Tibial nerve (tissue), 4 donors: ENCODE measurements around the gene LCN2. TPM values are rescaled to one million over a fixed set of nuclear protein-coding genes. Genes with fewer than 3 reads are reported as not detected.
"Not testable (repeated sequence)": the region's sequence is repeated elsewhere in the genome, so short reads cannot be mapped to it uniquely, and the experiment has no call there.

Experiments
- DNase-seq, 2 donors: peaks; one replicate each; pipeline ENCODE4 v3.0.0-alpha.2; 2019; ENCODE audit warnings: low spot score in 2 of 2
- H3K27ac ChIP-seq, 4 donors: fragments of 200-600 bp; sonication (generic) in 3 of 4; one replicate each; pipeline ENCODE4 v1.5.1; 2017 to 2019; ENCODE audit warnings: mild to moderate bottlenecking in 1 of 4
- H3K27me3 ChIP-seq, 2 donors: fragments of 200-600 bp; sonication (generic) in 1 of 2; one replicate each; pipeline versions ENCODE4 v1.5.1 to v1.6.0; 2017 to 2019
- H3K36me3 ChIP-seq, 3 donors: fragments of 200-600 bp; sonication (generic); one replicate each; pipeline ENCODE4 v1.5.1; 2018 to 2019
- H3K4me1 ChIP-seq, 4 donors: fragments of 200-600 bp; sonication (generic) in 3 of 4; one replicate each; pipeline ENCODE4 v1.5.1; 2017 to 2019
- H3K4me3 ChIP-seq, 4 donors: fragments of 200-600 bp; sonication (generic) in 3 of 4; one replicate each; pipeline ENCODE4 v1.5.1; 2017 to 2019; ENCODE audit warnings: mild to moderate bottlenecking in 1 of 4, moderate library complexity in 1 of 4
- H3K9me3 ChIP-seq, 4 donors: fragments of 200-600 bp; sonication (generic) in 3 of 4; one replicate each; pipeline ENCODE4 v1.5.1; 2017 to 2019
- CTCF ChIP-seq, 5 experiments: fragments of 200-600 bp in 3 of 5; fragments of 450-650 bp in 2 of 5; sonication (generic) in 3 of 5; IDR thresholded peaks; one replicate each; pipeline ENCODE4 v1.5.1; 2016 to 2019; ENCODE audit warnings: antibody characterized with exemption in 5 of 5, mild to moderate bottlenecking in 3 of 5, moderate library complexity in 2 of 5
- EP300 ChIP-seq, 2 donors: sonication (generic); formaldehyde crosslinking; IDR thresholded peaks; one replicate each; pipeline ENCODE4 v1.6.1; 2017; ENCODE audit warnings: antibody characterized with exemption in 2 of 2, mild to moderate bottlenecking in 1 of 2
- POLR2A ChIP-seq, 2 donors: fragments of 450-650 bp; IDR thresholded peaks; one replicate each; pipeline ENCODE4 v1.6.1; 2017; ENCODE audit warnings: antibody characterized with exemption in 2 of 2, mild to moderate bottlenecking in 2 of 2, moderate library complexity in 2 of 2
- WGBS, 2 donors: methylation state at CpG; one replicate each; pipeline ENCODE4 v1.1.5; 2018; 5-methylcytosine and 5-hydroxymethylcytosine counted together
- total RNA-seq, 4 donors: library from RNA; depleted of rRNA; stranded (reverse); fragments of >200 nt; gene quantifications; one replicate each; pipeline ENCODE4 v1.1.0, GENCODE V29; 2016

The LCN2 gene
- total RNA-seq, 4 donors from 2014 or later: not detected

- H3K27me3 ChIP-seq, H3K27ac ChIP-seq, H3K4me3 ChIP-seq, H3K9me3 ChIP-seq, H3K36me3 ChIP-seq: not testable (repeated sequence)
- H3K4me1 ChIP-seq: peaks cover 0 to 30% (median 25%) of the 10 kb centered on the region in 4 donors
- DNase-seq: peak in 1 of 2 donors; percentile 55
- WGBS, 2 donors: 25 to 36% methylated on average over 10 to 11 of the region's 12 CpGs
- peak in 3 of 5 experiments; percentile 30 to 48 (median 39) for TF ChIP-seq CTCF (IDR thresholded peaks at IDR 0.05)
These were observed 19.2 kb upstream of the LCN2 start for GRCh38 chr9:128129976-128130590.

GRCh38 chr9:128130651-128131050 is 18.6 kb upstream of the LCN2 start:
- H3K36me3 ChIP-seq, H3K4me3 ChIP-seq, H3K27ac ChIP-seq, DNase-seq, H3K9me3 ChIP-seq, H3K27me3 ChIP-seq: not testable (repeated sequence)
- 65 to 69% methylated on average over 7 of the region's 7 CpGs for WGBS, 2 donors
- peaks cover 0 to 25% (median 22%) of the 10 kb centered on the region in 4 donors for H3K4me1 ChIP-seq

- not testable (repeated sequence) for DNase-seq, H3K4me3 ChIP-seq, H3K27ac ChIP-seq, H3K36me3 ChIP-seq, H3K27me3 ChIP-seq, H3K9me3 ChIP-seq
- H3K4me1 ChIP-seq: peaks cover 0 to 18% (median 15%) of the 10 kb centered on the region in 4 donors
- 87 to 92% methylated on average over 8 of the region's 8 CpGs for WGBS, 2 donors
These were observed 17.9 kb upstream of the LCN2 start for GRCh38 chr9:128131346-128131745.

GRCh38 chr9:128132139-128132538 is 17.1 kb upstream of the LCN2 start:
- H3K36me3 ChIP-seq, H3K9me3 ChIP-seq, H3K27ac ChIP-seq, H3K4me3 ChIP-seq, DNase-seq, H3K27me3 ChIP-seq: not testable (repeated sequence)
- peaks cover 0 to 12% (median 8%) of the 10 kb centered on the region in 4 donors for H3K4me1 ChIP-seq
- WGBS, 2 donors: 18 to 20% methylated on average over 8 of the region's 8 CpGs

GRCh38 chr9:128135561-128135960 is 13.7 kb upstream of the LCN2 start:
- not testable (repeated sequence) for H3K27me3 ChIP-seq, H3K4me3 ChIP-seq, H3K36me3 ChIP-seq, H3K27ac ChIP-seq, DNase-seq, H3K9me3 ChIP-seq, H3K4me1 ChIP-seq
- 72 to 78% methylated on average over 8 of the region's 8 CpGs for WGBS, 2 donors

- DNase-seq: no peak
- Histone ChIP-seq H3K9me3 (peaks cover 0 to 7% (median 0%) of the 10 kb centered on the region in 4 donors), H3K27me3 (no peaks in the 10 kb centered on the region), H3K27ac (no peak overlapping the region), H3K36me3 (no peaks in the 10 kb centered on the region), H3K4me3 (no peak overlapping the region), H3K4me1 (no peaks in the 10 kb centered on the region)
- 87 to 88% methylated on average over 17 to 18 of the region's 18 CpGs for WGBS, 2 donors
- no peak for TF ChIP-seq POLR2A (IDR thresholded peaks at IDR 0.05)
- no peak for TF ChIP-seq CTCF (IDR thresholded peaks at IDR 0.05)
- TF ChIP-seq EP300 (IDR thresholded peaks at IDR 0.05): no peak
These were observed 12.1 kb upstream of the LCN2 start for GRCh38 chr9:128136816-128137793.

- WGBS, 2 donors: 74 to 78% methylated on average over 3 of the region's 3 CpGs
- no peak overlapping the region for H3K27ac ChIP-seq
- TF ChIP-seq EP300 (IDR thresholded peaks at IDR 0.05) (no peak), CTCF (IDR thresholded peaks at IDR 0.05) (no peak), POLR2A (IDR thresholded peaks at IDR 0.05) (no peak)
- H3K27me3 ChIP-seq: no peaks in the 10 kb centered on the region
- no peak for DNase-seq
- H3K4me3 ChIP-seq: no peak overlapping the region
- peaks cover 0 to 7% (median 0%) of the 10 kb centered on the region in 4 donors for H3K9me3 ChIP-seq
- H3K36me3 ChIP-seq: no peaks in the 10 kb centered on the region
- H3K4me1 ChIP-seq: no peaks in the 10 kb centered on the region
These were observed 11.3 kb upstream of the LCN2 start for GRCh38 chr9:128138001-128138400.
